Hindlimb muscle (tissue), 1 donor: Measurements from ENCODE around the gene IL17RB. TPM values are rescaled to one million over a fixed set of nuclear protein-coding genes. Genes with fewer than 3 reads are reported as not detected.
A peak's percentile ranks its signal among the peaks of the same experiment; 100 is the strongest.

Experiments used
- DNase-seq: peaks from one replicate; pipeline ENCODE4 v3.0.0-alpha.2; 2013
- polyA plus RNA-seq: library from polyadenylated mRNA; unstranded; fragments of 120-200 nt; gene quantifications from one replicate; pipeline ENCODE4 v1.2.1, GENCODE V29; 2013; ENCODE audit not compliant: insufficient read length

The IL17RB gene
- polyA plus RNA-seq, 1 donor: 3.2 TPM

GRCh38 chr3:53865732-53866499 is 19.5 kb downstream of the IL17RB start:
- no peak for DNase-seq

GRCh38 chr3:53880396-53881345 is 34.3 kb downstream of the IL17RB start:
- DNase-seq: no peak

GRCh38 chr3:53881691-53882593 is 35.6 kb downstream of the IL17RB start, which contains the start of gene ACTR8:
Gene ACTR8 (minus strand): TSS chr3:53882152. CDS start chr3:53882101, 51 bp downstream.
- DNase-seq: peak; percentile 92

GRCh38 chr3:53883008-53883407 is 36.6 kb downstream of the IL17RB start:
- DNase-seq: no peak

GRCh38 chr3:53884623-53885022 is 38.3 kb downstream of the IL17RB start:
- DNase-seq: no peak

GRCh38 chr3:53885239-53885638 is 38.9 kb downstream of the IL17RB start:
- no peak for DNase-seq

- DNase-seq: no peak
Measured at GRCh38 chr3:53887446-53887845, 41.1 kb downstream of the IL17RB start.

GRCh38 chr3:53888232-53888631 is 41.9 kb downstream of the IL17RB start:
- DNase-seq: no peak

- DNase-seq: no peak
Measured at GRCh38 chr3:53890726-53891475, 44.5 kb downstream of the IL17RB start.

GRCh38 chr3:53891497-53892285 is 45.3 kb downstream of the IL17RB start, which contains the start of gene SELENOK:
Gene SELENOK (minus strand): TSS chr3:53891859.
- peak; percentile 98 for DNase-seq

GRCh38 chr3:53892286-53892637 is 45.9 kb downstream of the IL17RB start:
- DNase-seq: no peak

- DNase-seq: no peak
Measured at GRCh38 chr3:53899750-53900149, 53.4 kb downstream of the IL17RB start.

- DNase-seq: no peak
Measured at GRCh38 chr3:53900666-53901331, 54.4 kb downstream of the IL17RB start.

- no peak for DNase-seq
Measured at GRCh38 chr3:53902067-53902466, 55.7 kb downstream of the IL17RB start.

- no peak for DNase-seq
Measured at GRCh38 chr3:53902711-53903110, 56.3 kb downstream of the IL17RB start.

- no peak for DNase-seq
Measured at GRCh38 chr3:53913401-53913800, 67.0 kb downstream of the IL17RB start.
